Sciatic nerve (tissue), 2 donors: ENCODE data around the gene CPE. TPM values are rescaled to one million over a fixed set of nuclear protein-coding genes. Genes with fewer than 3 reads are reported as not detected.
"Not testable (repeated sequence)": the region's sequence is repeated elsewhere in the genome, so short reads cannot be mapped to it uniquely, and the experiment has no call there.

ENCODE experiments used
- ATAC-seq: fragments of 200-7000 bp; cut with Tn5 transposase; one replicate; pipeline ENCODE4 v1.9.1; 2020; ENCODE audit warnings: mild to moderate bottlenecking, moderate library complexity
- DNase-seq: peaks from one replicate; pipeline ENCODE4 v3.0.0-alpha.2; 2020; ENCODE audit warnings: low spot score
- intact Hi-C: fragments of 100-400 bp; cut with DNase I; formaldehyde crosslinking; loops from one replicate; pipeline ENCODE4 v1.14.2; 2022
- total RNA-seq: library from RNA; stranded (reverse); fragmentation: NEBNext Ultra II Directional; extraction: Animal tissue kit (Norgen Biotek cat#: 25700); gene quantifications from one replicate; pipeline ENCODE4 v1.2.1, GENCODE V29; 2021
- donor health status: DM: no; HTN: no; CAD: no.
- donor health status: DM: no; HTN: no; CAD: no.

Gene CPE
- total RNA-seq, 1 donor from 2014 or later: 109 TPM

DNA sequence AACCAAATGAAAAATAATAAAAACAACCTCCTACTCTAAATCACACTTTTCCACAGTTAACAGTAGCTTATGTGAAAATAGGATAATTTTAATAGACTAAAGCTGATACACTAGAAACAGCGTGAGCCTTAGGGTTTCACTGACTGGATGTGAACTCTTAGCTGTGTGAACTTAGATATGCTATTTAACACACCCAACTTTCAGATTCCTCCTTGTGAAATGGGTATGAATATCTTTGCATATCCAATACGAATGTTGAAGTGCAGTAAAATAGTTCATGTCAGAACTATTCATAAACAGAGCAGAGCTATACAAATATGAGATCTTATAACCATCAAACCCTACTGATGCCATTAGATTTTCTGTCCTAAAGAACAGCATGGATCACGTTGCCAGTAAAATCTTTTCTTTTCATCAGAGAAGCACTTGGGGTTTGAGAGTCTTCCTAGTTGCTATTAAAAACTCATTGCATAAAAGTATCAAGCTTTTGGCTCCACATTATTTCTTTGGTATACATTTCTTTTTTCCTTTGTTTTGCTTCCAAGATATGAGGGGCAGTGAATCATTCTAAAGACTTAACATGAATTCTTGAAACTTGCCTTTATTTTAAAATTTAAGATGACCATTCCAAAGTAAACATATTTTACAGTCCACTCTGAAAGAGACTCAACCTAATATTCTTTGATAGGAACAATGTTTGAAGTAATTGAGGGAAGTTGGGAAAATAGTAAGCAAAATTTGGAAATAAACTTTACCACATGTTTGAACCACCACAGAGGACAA, 102.4 kb downstream of the CPE start:
- ATAC-seq (no peak), DNase-seq (no peak)
- intact Hi-C loops: no loop called here

GRCh38 chr4:165489786-165490185, 111.0 kb downstream of the CPE start:
- intact Hi-C loops: no loop called here
- DNase-seq (no peak), ATAC-seq (no peak)

- intact Hi-C loops, DNase-seq, ATAC-seq: not testable (repeated sequence)
These were observed 113.8 kb downstream of the CPE start for GRCh38 chr4:165492583-165492982.

DNA sequence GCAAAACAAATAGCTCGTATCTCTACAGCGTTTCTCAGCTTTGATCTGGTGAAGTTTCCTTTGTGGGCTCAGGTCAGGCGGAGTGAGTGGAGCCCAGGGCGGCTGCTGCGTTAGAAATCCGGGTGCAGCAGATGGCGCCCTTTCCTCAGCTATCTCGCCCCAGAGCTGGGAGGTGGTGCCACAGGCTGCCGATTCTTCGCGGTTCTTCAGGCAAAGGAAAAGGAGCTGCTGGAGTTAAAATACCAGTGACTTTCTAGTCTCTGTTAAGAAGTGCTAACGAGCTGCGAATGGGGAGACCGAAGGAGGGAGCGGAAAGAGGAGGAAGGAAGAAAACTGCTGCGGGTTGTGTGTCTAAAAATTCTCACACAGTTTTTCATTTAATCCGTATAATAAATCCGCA, 114.6 kb downstream of the CPE start:
- DNase-seq (peak; percentile 82), ATAC-seq (peak; percentile 93)
- intact Hi-C loops: no loop called here

GRCh38 chr4:165502916-165503907, 124.4 kb downstream of the CPE start:
- peak; percentile 93 for ATAC-seq
- no peak for DNase-seq
- intact Hi-C loops: no loop called here

- no peak for ATAC-seq
- DNase-seq: no peak
- intact Hi-C loops: no loop called here
These were observed 125.4 kb downstream of the CPE start for GRCh38 chr4:165504184-165504583.

- intact Hi-C loops: no loop called here
- ATAC-seq (no peak), DNase-seq (no peak)
These were observed 127.4 kb downstream of the CPE start for GRCh38 chr4:165505958-165506837.

GRCh38 chr4:165506849-165507248, 128.0 kb downstream of the CPE start:
- no peak for ATAC-seq
- intact Hi-C loops: no loop called here

GRCh38 chr4:165507381-165507780, 128.6 kb downstream of the CPE start:
- intact Hi-C loops: no loop called here
- ATAC-seq (no peak), DNase-seq (no peak)

More at GRCh38 chr4:165506849-165507248, 128.0 kb downstream of the CPE start:
- no peak for DNase-seq

- intact Hi-C loops: no loop called here
- no peak for ATAC-seq
These were observed 129.7 kb downstream of the CPE start for GRCh38 chr4:165508372-165509120.

DNA sequence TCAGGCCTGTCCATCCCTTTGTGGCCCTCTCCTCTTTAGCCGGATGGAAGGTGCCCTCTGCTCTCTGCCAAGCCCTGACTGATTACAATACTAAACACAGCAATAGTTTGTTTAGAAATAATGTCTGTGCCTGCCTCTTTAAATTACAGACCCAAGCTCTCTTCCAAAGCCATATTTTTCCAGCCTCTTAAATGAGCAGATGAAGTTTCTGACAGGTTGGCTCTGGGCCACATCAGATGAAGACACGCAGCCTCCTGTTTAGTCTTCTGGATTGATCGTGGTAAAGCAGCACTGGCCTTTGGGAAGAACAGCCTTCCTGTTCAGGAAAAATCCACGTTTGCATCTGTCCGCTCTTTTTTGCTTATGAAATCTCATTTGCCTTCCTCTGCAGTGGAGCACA, 133.6 kb downstream of the CPE start:
- no peak for ATAC-seq
- intact Hi-C loops: no loop called here
- no peak for DNase-seq

More at GRCh38 chr4:165508372-165509120, 129.7 kb downstream of the CPE start:
- no peak for DNase-seq

- DNase-seq (no peak), ATAC-seq (no peak)
- intact Hi-C loops: no loop called here
These were observed 135.9 kb downstream of the CPE start for GRCh38 chr4:165514739-165515138.

DNA sequence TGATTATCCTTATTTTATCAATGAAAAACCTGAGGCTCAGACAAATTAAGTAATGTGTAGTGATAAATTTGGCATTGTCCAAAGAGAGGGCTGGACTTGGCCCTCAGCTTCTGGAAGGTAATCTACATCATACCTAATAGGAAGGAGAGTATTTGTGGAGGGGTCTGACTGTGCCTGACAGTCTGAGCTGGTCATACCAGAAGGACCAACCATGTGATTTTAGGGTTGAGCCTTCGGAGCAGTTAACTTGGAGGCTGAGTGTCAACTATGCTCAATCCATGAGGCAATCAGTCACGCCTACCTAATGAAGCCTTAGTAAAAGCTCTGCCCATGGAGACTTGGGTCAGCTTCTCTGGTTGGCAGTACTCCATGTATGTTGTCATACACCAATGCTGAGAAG, 136.4 kb downstream of the CPE start:
- no peak for DNase-seq
- intact Hi-C loops: no loop called here
- no peak for ATAC-seq

DNA sequence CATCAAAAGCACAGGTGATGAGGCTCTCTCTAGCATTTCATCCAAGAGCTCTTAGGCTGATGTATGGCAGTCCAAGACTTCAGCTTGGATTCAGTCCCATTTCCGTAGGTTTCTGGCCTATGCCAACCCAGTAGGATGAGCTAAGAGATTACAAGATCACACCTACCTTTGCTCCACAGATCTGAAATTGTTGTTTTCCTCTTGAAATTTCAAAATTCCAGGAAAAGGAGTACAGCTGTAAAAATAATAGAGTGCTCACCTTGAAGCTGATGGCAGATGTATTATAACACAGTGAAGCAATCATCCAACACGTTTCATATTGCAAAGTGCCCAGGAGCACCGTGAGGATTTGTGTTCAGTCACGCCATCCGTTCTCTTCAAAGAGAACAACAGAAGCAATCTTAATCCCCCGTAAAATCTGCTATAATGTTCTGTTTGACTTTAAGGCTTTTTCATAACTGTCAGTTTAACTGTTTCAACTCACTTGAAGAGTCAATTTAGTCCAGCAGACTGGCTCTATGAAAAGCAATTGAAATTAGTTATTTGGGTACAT, 137.5 kb downstream of the CPE start:
- intact Hi-C loops: no loop called here
- ATAC-seq: no peak
- no peak for DNase-seq

- intact Hi-C loops: no loop called here
- ATAC-seq: no peak
These were observed 138.4 kb downstream of the CPE start for GRCh38 chr4:165517216-165517615.

GRCh38 chr4:165518024-165518616, 139.3 kb downstream of the CPE start:
- ATAC-seq (no peak), DNase-seq (no peak)
- intact Hi-C loops: no loop called here

More at GRCh38 chr4:165517216-165517615, 138.4 kb downstream of the CPE start:
- no peak for DNase-seq

DNA sequence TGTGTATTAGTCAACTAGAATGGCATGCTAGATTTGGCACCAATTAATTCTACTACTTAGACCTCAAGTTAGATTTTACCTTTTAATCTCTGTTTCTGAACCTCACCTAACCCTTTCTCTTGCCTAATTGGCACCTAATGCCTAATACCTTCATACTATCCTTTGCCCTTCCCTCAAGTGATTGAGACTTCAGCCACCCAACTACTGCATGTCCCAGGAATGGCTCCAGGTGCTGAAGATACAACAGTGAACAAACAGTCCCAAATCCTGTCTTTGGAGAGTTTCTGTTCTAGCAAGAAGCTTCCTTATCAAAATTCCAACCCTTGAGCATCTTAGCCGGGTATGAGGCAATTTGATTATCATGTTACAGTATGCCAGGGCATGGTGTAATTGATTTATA, 139.9 kb downstream of the CPE start:
- ATAC-seq: no peak
- intact Hi-C loops: no loop called here

DNA sequence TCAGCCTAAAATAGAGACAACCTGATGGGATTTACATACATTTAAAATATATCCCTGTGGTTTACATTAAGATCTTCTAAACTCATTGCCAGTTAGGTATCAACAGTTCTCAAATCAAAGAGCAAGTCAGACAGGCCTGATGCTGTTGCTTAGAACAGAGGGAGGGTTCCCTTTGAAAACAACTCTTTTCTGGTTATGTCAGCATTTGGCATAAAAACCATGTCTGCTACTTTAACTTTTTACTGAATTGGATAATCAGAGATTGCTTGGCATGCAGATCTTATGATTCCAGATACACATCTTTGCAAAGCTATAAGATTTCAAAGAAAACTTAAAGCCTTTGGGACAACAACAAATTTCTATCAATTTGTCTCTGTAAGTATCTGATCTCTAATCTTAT, 140.8 kb downstream of the CPE start:
- intact Hi-C loops: no loop called here
- ATAC-seq (no peak), DNase-seq (no peak)

More for the DNA sequence above, 139.9 kb downstream of the CPE start:
- DNase-seq: no peak
